Fibroblast of the conjunctiva (primary cell): ENCODE measurements around the gene NKD2.

Source experiments
- DNase-seq: peaks from one replicate; pipeline ENCODE4 v3.0.0-alpha.2; 2010; ENCODE audit warnings: low read depth

NKD2 gene

DNA sequence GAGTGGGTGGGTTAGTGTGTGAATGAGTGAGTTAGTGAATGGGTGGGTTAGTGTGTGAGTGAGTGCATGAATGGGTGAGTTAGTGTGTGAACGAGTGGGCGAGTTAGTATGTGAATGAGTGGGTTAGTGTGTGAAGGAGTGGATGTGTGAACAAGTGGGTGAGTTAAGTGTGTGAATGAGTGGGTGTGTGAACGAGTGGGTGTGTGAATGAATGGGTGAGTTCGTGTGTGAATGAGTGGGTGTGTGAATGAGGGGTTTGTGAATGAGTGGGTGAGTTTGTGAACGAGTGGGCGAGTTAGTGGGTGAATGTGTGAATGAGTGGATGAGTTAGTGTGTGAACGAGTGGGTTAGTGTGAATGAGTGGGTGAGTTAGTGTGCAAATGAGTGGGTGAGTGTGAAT lies 34.0 kb downstream of the NKD2 start:
- DNase-seq = no peak

DNA sequence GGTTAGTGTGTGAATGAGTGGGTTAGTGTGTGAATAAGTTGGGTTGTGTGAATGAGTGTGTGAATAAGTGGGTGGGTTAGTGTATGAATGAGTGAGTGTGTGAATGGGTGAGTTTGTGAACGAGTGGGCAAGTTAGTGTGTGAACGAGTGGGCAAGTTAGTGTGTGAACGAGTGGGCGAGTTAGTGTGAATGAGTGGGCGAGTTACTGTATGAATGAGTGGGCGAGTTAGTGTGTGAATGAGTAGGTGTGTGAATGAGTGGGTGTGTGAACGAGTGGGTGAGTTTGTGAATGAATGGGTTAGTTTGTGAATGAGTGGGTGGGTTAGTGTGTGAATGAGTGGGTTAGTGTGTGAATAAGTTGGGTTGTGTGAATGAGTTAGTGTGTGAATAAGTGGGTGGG lies 34.7 kb downstream of the NKD2 start:
- no peak for DNase-seq

DNA sequence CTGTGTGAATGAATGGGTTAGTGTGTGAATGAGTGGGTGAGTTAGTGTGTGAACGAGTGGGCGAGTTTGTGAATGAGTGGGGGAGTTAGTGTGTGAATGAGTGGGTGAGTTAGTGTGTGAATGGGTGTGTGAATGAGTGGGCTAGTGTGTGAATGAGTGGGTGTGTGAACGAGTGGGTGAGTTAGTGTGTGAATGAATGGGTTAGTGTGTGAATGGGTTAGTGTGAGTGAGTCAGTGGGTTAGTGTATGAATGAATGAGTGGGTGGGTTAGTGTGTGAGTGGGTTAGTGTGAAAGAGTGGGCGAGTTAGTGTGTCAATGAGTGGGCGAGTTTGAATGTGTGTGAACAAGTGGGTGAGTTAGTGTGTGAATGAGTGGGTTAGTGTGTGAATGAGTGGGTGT lies 35.5 kb downstream of the NKD2 start:
- DNase-seq = no peak

DNA sequence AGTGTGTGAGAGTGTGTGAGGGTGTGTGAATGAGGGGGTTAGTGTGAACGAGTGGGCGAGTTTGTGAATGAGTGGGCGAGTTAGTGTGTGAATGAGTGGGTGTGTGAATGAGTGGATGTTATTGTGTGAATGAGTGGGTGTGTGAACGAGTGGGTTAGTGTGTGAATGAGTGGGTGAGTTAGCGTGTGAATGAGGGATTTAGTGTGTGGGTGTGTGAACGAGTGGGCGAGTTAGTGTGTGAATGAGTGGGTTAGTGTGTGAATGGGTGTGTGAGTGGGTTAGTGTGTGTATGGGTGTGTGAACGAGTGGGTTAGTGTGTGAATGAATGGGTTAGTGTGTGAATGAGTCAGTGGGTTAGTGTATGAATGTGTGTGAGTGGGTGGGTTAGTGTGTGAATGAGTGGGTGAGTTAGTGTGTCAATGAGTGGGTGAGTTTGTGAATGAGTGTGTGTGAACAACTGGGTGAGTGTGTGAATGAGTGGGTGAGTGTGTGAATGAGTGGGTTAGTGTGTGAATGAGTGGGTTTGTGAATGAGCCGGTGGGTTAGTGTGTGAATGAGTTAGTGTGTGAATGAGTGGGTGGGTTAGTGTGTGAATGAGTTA lies 37.5 kb downstream of the NKD2 start:
- DNase-seq = no peak

DNA sequence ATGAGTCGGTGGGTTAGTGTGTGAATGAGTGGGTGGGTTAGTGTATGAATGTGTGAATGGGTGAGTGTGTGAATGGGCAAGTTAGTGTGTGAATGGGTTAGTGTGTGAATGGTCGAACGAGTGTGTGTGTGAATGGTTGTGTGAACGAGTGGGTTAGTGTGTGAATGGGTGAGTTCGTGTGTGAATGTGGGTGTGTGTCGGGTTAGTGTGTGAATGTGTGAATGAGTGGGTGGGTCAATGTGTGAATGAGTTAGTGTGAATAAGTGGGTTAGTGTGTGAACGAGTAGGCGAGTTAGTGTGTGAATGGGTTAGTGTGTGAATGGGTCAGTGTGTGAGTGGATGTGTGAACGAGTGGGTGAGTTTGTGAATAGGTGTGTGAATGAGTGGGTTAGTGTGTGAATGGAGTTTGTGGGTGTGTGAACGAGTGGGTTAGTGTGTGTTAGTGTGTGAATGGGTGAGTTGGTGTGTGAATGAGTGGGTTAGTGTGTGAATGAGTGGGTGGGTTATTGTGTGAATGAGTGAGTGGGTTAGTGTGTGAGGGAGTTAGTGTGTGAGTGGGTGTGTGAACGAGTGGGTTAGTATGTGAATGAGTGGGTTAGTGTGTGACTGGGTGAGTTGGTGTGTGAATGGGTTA lies 38.8 kb downstream of the NKD2 start:
- DNase-seq = no peak

DNA sequence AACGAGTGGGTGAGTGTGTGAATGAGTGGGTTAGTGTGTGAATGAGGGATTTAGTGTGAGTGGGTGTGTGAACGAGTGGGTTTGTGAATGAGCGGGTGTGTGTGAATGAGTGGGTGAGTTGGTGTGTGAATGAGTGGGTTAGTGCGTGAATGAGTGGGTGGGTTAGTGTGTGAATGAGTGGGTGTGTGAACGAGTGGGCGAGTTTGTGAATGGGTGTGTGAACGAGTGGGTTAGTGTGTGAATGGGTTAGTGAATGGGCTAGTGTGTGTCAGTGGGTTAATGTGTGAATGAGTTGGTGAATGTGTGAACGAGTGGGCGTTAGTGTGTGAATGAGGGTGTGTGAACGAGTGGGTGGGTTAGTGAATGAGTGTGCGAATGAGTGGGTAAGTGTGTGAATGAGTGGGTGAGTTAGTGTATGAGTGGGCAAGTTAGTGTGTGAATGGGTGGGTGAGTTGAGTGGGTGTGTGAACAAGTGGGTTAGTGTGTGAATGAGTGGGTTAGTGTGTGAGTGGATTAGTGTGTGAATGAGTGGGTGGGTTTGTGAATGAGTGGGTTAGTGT lies 39.6 kb downstream of the NKD2 start:
- no peak for DNase-seq

DNA sequence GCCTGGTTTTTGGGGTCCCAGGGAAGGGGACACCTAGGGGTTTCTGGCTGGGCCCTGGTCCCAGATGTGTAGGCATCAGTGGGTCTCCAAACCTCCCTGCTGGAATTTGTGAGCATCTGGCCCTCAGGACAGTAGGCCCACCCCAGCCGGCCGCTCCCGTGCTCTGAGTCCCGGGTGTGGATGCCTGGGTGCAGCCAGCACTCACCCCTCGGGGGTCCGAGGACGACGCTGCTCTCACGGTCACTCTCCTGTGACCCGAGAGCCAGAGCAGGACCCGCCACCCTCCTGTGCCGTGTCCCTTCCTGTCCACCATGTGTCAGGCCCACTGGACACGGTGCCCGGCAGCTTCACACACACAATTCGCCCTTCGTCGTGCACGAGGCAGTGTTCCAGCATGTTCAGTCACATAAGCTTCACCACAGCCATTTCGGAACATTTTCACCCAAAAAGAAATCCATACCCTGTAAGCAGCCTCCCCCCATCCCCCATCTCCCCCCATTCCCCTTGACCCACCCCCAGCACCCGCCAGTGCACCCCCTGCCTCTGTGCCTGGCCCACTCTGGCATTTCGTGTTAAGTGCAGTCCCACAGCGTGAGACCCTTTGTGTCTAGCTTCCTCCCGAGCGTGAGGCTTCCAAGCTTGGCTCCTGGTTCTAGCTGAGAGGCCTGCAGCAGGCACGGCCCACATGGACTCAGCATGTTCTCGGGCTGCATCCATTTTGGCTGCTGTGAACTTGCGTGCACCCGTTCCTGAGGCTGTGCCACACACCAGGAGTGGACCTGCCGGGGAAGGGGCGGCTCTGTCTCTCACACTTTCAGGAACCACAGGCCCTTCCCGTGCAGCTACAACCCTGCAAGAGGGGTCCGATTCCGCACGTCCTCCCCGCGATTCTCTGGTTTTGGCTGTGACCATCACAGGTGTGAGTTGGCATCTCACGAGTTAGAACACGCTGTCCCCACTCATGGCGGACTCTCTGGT lies 40.5 kb downstream of the NKD2 start:
- DNase-seq = no peak

DNA sequence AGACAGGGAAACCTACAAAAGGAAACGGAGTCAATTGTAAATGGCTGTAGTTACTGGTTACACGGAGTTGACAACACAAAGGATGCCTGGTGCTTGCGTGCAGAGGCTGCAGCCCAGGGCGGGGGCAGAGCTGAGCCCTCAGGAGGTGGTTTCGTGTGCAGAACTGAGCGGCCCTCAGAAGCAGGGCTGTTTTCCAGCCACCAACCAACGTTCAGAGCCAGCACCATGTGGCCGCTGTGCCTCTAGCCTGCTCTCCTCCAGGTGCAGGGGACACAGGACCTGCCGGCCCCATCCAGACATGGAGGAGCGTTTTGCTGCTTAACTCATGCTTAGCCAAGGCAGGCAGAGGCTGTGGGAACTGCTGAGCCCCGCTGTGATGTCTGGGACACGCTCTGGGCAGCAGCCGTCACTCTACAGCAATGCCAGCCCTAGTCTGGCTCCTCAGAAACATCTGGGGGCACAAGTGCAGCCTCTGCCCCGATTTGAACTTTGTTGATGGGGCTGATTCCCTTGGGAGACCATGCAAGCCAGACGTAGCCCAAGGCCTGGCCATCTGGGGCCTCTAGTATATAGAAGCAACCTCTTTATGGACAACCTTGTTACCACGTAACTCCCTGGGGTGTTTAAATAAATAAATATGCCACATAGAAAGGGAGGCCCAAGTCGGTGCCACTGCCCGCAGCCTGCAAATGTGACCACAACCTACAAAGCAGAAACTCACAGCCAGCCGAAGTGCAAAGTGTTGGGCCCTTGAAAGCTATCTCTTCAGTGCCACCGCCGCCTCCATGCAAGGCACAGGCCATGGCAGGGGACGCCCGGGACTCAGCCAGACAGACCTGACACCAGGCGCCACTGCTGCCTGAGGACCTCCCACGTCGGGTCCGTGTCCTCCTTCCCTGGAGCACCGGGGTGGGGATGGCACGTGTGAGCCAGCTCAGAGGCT lies 42.1 kb downstream of the NKD2 start:
- no peak for DNase-seq

DNA sequence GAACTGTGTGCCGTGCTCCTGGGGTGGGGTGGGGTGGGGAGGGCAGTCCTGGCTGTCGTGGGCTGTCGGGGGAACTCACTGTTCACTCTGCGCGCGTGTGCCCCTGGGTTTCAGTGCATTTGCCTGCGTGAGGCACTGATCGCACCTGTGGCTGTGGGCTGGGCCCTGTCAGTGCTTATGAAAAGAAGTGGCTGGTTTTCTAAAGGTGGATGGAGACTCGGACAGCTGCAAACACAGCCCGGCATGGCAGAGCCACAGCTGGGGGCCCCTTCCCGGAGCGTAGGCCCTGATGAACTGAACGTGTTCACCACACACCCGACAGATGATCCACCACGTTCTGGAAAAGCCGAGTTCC lies 42.7 kb downstream of the NKD2 start:
- DNase-seq = no peak

DNA sequence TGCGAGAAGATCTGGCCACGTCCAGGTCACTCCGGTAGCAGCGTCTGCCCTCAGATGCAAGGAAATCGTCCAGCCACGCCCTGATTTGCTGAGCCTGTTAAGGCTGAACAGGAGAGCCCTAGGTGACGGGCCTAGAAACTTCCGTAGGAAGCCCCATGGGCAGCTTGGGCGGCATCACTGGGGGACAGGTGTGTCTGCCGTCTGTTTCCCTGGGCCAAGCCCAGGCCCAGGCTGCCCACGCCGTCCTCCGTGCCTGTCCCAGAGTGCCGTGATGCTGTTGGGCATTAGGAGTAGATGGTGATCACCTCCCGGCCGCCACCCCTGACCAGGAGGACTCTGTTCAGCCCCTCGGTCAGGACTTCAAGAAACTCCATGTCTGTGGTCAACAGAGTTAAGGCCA lies 43.5 kb downstream of the NKD2 start:
- DNase-seq = no peak

DNA sequence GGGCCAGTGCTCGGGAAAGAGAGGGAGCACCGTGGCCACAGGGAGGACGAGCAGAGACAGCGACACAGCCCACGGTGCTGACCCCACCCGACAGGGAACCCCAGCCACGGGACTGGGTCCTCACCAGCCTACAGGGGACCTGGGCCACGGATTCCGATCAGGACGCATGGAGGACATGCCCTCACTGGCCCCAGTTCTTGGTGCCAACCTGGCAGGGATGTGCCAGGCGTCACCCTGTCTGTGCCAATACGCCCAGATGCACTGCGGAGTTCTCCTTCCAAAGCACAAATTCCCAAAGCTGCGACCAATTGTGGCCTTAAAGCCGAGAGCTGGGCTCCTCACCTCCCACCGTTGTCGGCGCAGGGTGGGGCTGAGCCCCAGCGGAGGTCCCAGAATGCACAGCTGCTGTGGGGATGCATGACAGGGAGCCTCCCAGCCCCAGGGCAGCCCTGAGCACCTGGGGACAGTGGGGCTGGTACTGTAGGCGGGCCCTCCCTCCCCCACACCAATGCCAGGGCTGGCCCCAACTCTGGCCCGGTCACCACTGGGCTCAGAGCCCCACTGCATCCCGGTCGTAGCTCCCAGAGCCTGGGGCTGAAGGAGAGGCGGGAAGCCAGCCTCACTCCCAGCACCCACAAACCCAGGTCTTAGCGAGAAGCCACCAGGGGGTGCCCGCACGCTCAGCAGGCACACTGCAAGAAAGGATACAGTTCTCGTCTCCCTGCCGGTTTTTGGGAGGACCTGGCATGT lies 44.2 kb downstream of the NKD2 start:
- no peak for DNase-seq

DNA sequence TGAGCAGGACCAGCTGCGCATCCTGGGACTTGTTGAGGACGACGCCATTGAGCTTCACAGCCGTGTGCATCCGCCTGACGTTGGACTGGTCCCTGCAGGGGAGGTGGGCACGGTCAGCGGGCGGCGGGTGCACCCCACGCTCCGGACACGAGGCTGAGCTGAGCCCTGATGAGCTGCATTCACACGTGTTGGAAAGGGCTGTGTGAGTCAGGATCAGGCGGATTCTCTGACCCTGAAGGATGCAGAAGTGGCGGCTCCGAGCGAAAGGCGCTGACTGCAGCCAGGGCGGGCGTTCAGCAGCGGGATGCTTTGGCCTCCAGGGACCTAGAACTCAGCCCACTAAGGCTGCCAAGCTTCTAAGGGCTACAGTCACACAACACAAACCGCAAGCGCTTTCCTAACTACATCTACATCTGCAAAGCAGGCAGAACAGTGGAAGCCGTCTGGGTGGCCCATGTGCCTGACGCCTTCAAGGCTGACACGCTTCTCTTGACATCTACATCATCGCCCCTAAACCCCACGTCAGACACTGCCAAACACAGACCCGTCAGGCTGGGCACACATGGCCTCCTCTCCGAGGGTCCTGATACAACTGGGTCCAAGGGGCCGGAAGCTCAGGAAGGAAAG lies 44.9 kb downstream of the NKD2 start:
- DNase-seq = no peak

DNA sequence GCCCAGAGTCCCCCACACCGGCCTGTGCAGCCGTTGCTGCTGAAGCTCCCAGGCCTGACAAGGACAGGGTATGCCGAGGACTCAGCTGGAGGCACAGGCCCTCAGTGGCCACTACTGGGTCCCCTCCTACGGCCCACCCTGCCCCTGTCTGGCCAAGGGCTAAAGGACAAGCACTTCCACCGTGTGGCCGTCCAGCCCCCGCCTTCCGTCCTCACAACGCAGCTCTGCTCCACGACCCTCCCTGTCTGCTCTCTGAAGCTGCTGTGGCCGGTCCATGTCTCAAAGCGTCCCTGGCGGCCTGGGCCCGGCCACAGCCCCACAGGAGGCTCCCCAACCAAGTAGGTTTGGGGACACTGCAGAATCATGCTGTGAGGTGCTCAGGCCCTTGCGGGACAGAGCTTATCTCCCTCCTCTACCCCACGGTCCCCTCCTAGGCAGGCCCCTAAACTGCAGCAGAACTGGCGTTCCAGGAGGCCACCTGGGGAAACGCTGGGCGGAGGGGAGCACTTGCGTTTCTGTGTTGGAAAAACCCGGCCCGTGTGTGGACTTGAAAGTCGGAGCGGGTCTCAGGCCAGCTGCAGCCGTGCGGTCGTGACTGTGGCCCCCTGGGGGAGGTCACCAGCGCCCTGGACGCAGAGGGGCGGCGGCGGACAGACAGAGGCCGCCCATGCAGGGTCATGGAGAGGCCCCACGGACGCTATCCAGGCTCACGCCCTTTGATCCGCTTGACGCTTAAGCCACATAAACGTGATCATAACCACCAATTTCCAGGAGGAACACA lies 45.6 kb downstream of the NKD2 start:
- no peak for DNase-seq

DNA sequence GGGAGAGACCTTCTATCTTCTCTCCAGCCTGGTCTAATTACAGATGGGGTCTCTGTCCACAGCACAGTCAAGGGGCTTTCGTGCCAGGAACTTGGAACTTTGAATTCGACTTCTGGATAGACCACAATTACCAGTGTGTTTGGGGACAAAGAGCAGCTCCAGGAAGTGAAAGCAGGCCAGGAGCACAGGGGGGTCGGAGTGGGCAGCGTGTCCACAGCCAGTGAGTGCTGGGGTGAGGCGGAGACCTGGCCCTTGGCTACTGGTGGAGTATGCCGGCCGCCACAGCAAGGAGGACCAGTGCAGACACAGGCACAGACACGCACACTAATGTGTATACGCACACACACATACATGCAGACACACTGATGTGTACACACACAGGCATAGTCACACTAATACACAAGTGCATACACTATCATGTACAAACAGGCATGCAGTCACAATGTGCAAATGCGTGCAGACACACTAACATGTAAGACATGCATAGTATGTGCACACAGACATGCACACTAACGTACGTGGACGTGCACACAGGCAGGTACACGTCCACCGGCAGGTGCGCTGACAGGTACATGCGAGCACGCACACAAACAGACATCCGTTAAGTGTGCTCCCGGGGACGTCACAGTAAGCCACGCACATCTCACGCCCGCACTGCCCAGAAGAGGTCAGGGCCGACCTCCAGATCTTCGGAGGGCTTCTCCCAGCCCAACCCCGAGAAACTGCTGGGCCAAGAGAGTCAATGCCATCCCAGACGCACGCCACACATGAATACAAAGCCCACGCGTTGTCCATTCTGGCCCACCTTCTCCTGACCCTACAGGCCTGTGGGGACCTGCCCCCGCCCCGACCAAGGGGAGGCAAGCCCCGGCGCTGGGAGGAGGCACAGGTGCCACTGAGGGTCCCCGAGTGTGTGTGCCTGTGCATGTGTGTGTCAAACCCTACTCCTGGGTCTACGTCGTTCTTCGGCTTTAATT lies 46.5 kb downstream of the NKD2 start:
- no peak for DNase-seq

DNA sequence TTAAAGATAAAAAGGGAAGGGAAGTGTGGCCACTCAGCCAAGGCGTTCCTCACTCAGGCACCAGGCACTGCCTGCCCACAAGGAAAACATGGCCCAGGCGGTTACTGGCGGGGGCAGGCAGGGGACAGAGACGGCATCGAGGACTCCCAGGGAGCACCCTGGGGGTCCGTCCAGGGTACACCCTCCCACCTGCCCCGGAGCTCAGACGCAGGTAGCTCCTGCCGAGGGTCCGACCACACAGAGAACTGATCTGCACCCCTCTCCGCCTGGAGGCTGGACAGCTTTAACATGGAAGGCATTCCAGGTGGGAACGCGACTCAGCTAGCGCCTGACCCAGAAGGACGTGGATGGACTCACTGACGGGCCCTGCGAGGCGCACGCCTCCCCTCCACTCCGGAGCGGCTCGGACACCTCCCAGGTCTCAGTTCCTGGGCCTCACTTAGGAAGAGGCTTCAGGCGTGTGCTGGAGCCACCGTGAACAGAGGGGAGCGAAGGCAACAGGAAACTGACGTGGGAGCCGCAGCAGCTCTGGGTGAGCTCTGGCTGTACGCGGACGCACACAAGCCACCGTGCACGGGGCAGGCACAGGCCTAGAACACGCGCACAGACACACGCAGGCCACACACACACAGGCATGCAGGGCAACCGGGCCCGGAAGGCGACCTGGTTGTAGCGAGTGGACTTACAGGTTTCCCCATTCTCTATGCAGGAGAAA lies 47.5 kb downstream of the NKD2 start:
- DNase-seq = no peak

DNA sequence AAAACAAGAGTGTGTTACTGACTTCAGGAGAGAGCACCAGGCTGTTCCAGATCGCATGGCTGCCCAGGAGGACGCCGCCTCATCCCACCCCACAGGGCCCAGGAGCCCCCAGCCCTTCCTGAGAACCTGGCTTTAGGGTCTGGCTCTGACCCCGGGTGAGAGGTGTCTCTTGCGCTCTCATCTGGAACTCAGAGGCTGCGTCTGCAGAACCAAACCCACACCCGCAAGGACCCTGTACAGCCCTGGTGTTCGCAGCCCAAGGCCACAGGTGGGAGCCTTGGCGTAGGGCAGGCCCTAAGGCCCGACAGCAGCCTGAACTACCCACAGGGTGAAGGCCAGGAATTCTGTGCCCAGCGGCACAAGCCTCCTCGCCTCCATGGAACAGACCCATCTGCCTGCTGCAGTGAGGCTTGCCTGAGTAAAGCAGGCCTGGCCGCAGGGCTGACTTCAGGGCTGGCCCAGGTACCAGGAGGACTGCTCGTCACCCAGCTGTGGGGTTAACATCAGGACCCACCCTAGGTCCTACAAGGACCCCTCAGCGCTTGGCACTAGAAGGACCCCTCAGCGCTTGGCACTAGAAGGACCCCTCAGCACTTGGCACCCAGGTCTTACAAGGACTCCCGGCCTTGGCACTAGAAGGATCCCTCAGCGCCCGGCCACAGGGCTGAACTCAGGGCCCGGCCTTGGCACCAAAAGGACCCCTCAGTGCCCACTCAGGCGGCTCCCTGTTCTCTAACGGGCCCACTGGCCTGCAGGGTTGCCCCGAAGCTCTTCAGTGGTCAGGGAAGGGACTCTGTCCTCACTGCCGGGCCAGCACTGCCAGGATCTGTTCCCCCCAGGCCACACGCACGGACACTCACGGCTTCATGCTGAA lies 48.2 kb downstream of the NKD2 start:
- DNase-seq = no peak
